MCF 10A (cell line): Measurements from ENCODE around the gene ADPGK. TPM values are rescaled to one million over a fixed set of nuclear protein-coding genes. Genes with fewer than 3 reads are reported as not detected.

Experiments
- Bru-seq: library from RNA; stranded (reverse); fragments of 400-500 nt; gene quantifications from one replicate; lab custom pipeline; 2021; lab: Mats Ljungman, UMichigan
- BruChase-seq, 2 experiments: library from RNA; stranded (reverse); fragments of 400-500 nt; gene quantifications; one replicate each; lab custom pipeline; 2021; lab: Mats Ljungman, UMichigan
- BruUV-seq: library from RNA; stranded (reverse); fragments of 400-500 nt; replicated peaks from 2 replicates; lab custom pipeline; 2021; lab: Mats Ljungman, UMichigan
- CTCF ChIA-PET: fragments of 300-600 bp; sonication (Branson Sonifier 250); formaldehyde crosslinking; extraction: SDS; loops from one replicate; lab custom pipeline; 2021; ENCODE audit warnings: antibody characterized with exemption, inconsistent platforms; lab: Yijun Ruan, JAX
- POLR2A ChIA-PET: fragments of 300-600, 350-650 bp; sonication (Branson Sonifier 250); formaldehyde crosslinking; extraction: SDS; loops from one replicate; lab custom pipeline; 2020; ENCODE audit warnings: antibody characterized with exemption, inconsistent platforms; lab: Yijun Ruan, JAX
- DNase-seq: peaks from one replicate; pipeline ENCODE4 v3.0.0-alpha.2; 2018; ENCODE audit not compliant: unreplicated experiment
- H3K27ac Mint-ChIP-seq: one replicate; pipeline ENCODE4 v1.8.0; 2022; ENCODE audit warnings: mild to moderate bottlenecking, low read depth, mixed read lengths; ENCODE audit not compliant: unreplicated experiment
- H3K27me3 Mint-ChIP-seq: one replicate; pipeline ENCODE4 v1.8.0; 2022; ENCODE audit warnings: mixed read lengths; ENCODE audit not compliant: insufficient read depth, unreplicated experiment
- H3K36me3 Mint-ChIP-seq: one replicate; pipeline ENCODE4 v1.8.0; 2022; ENCODE audit warnings: mild to moderate bottlenecking, moderate library complexity, mixed read lengths; ENCODE audit not compliant: insufficient read depth, unreplicated experiment
- H3K4me1 Mint-ChIP-seq: one replicate; pipeline ENCODE4 v1.8.0; 2022; ENCODE audit warnings: mixed read lengths; ENCODE audit not compliant: insufficient read depth, unreplicated experiment
- H3K4me3 Mint-ChIP-seq: one replicate; pipeline ENCODE4 v1.8.0; 2022; ENCODE audit warnings: mild to moderate bottlenecking, moderate library complexity, mixed read lengths; ENCODE audit not compliant: unreplicated experiment
- H3K9me3 Mint-ChIP-seq: one replicate; pipeline ENCODE4 v1.8.0; 2022; ENCODE audit warnings: mixed read lengths; ENCODE audit not compliant: unreplicated experiment
- CTCF ChIP-seq: fragments of 200-600 bp; IDR thresholded peaks from one replicate; pipeline ENCODE4 v1.8.0; 2022; ENCODE audit warnings: antibody characterized with exemption, mild to moderate bottlenecking; ENCODE audit not compliant: unreplicated experiment
- intact Hi-C: fragments of 100-400 bp; cut with micrococcal nuclease; formaldehyde crosslinking; loops from 2 replicates; pipeline ENCODE4 v1.14.1; 2022
- long read RNA-seq: library from polyadenylated mRNA; stranded (forward); transcript quantifications from one replicate; pipeline ENCODE4 v2.0.0, GENCODE V29; 2022
- total RNA-seq: library from RNA; stranded (reverse); gene quantifications from 2 replicates; pipeline ENCODE4 v1.2.3, GENCODE V29; 2022

ADPGK gene
- total RNA-seq (41.6 and 53.7 TPM in 2 replicates), Bru-seq, nascent RNA (percentile 86 among the genes with signal in this experiment), BruChase-seq, experiment 1, labeled RNA remaining after a 6-hour chase (percentile 84 among the genes with signal in this experiment), BruChase-seq, experiment 2, labeled RNA remaining after a 2-hour chase (percentile 87 among the genes with signal in this experiment)
- long read RNA-seq, transcript ADPGK-201 (7 exons, 2,557 nt), result major isoform, 20 of 155 reads
- long read RNA-seq, partial matches to known transcripts, result 18 of 155 reads
- long read RNA-seq, other reads (novel, unspliced or antisense), result 112 of 155 reads

GRCh38 chr15:72783640-72784455, at the start of gene ADPGK:
ADPGK (minus strand) TSS chr15:72783758; CDS start chr15:72783691, 67 bp downstream.
- no peaks in the 10 kb centered on the region for H3K9me3 Mint-ChIP-seq
- H3K36me3 Mint-ChIP-seq, result peaks cover 7% of the 10 kb centered on the region
- peaks cover 22% of the 10 kb centered on the region for H3K4me1 Mint-ChIP-seq
- ChIA-PET POLR2A (interaction anchor here (0.6 to 2.8 kb wide), 15 partner anchors 10 to 792 kb away, joined by 3 to 12 read pairs (median 5); partner anchors contain the start of genes BBS4, HIGD2B and NEO1), CTCF (interaction anchor here (0.6 to 2.9 kb wide), 11 partner anchors 12 to 1117 kb away, joined by 3 to 17 read pairs (median 3); no protein-coding TSS in a partner anchor)
- peak; percentile 44 for TF ChIP-seq CTCF
- H3K27ac Mint-ChIP-seq, result peak within 1 kb of the TSS; percentile 61
- H3K4me3 Mint-ChIP-seq, result peak within 1 kb of the TSS; percentile 81
- BruUV-seq, result TSS peak; percentile 73
- intact Hi-C loops, result loop anchor here (1.0 to 5.0 kb wide), 4 partner anchors 297 to 489 kb away; no protein-coding TSS in a partner anchor
- DNase-seq, result peak; percentile 93
- no peaks in the 10 kb centered on the region for H3K27me3 Mint-ChIP-seq

GRCh38 chr15:72827226-72827625, 43.7 kb upstream of the ADPGK start:
- Mint-ChIP-seq H3K9me3 (no peaks in the 10 kb centered on the region), H3K36me3 (no peaks in the 10 kb centered on the region), H3K27ac (no peak overlapping the region), H3K4me1 (no peaks in the 10 kb centered on the region), H3K27me3 (peaks cover 61% of the 10 kb centered on the region), H3K4me3 (no peak overlapping the region)
- no TSS peak for BruUV-seq
- ChIA-PET CTCF (interaction anchor here (0.6 kb wide), 1 partner anchor 35 kb away, joined by 3 read pairs; no protein-coding TSS in a partner anchor), POLR2A (interaction anchor here (1.8 kb wide), 1 partner anchor 183 kb away, joined by 4 read pairs; no protein-coding TSS in a partner anchor)
- no peak for DNase-seq
- TF ChIP-seq CTCF, result no peak
- intact Hi-C loops, result no loop called here

GRCh38 chr15:72826611-72827010, 43.1 kb upstream of the ADPGK start:
- peaks cover 60% of the 10 kb centered on the region for H3K27me3 Mint-ChIP-seq
- intact Hi-C loops, result no loop called here
- H3K27ac Mint-ChIP-seq, result no peak overlapping the region
- no peaks in the 10 kb centered on the region for H3K36me3 Mint-ChIP-seq
- POLR2A ChIA-PET, result no interaction called here
- DNase-seq, result no peak
- no peaks in the 10 kb centered on the region for H3K9me3 Mint-ChIP-seq
- no peak for TF ChIP-seq CTCF
- H3K4me3 Mint-ChIP-seq, result no peak overlapping the region
- BruUV-seq, result no TSS peak
- no peaks in the 10 kb centered on the region for H3K4me1 Mint-ChIP-seq
- CTCF ChIA-PET, result no interaction called here

GRCh38 chr15:72825829-72826228, 42.3 kb upstream of the ADPGK start:
- Mint-ChIP-seq H3K27ac (no peak overlapping the region), H3K9me3 (no peaks in the 10 kb centered on the region), H3K27me3 (peaks cover 60% of the 10 kb centered on the region), H3K4me1 (no peaks in the 10 kb centered on the region), H3K4me3 (no peak overlapping the region), H3K36me3 (no peaks in the 10 kb centered on the region)
- intact Hi-C loops, result no loop called here
- BruUV-seq, result no TSS peak
- POLR2A ChIA-PET, result interaction anchor here (0.8 kb wide), 1 partner anchor 12 kb away, joined by 3 read pairs; no protein-coding TSS in a partner anchor
- no peak for TF ChIP-seq CTCF
- CTCF ChIA-PET, result no interaction called here
- DNase-seq, result no peak
